Hematopoietic multipotent progenitor cell treated with erythropoietin and hydrocortisone succinate and interleukin-3 and kit ligand, for 6 days (in vitro differentiated cells): ENCODE results near the gene SH3PXD2A.
A peak's percentile ranks its signal among the peaks of the same experiment; 100 is the strongest.
"Not testable (repeated sequence)": the region's sequence is repeated elsewhere in the genome, so short reads cannot be mapped to it uniquely, and the experiment has no call there.

Experiments
- DNase-seq: peaks from one replicate; pipeline ENCODE4 v3.0.0-alpha.2; 2015

Gene SH3PXD2A

GRCh38 chr10:103849212-103849877, 6.0 kb downstream of the SH3PXD2A start:
- no peak for DNase-seq

GRCh38 chr10:103847909-103848468, 7.4 kb downstream of the SH3PXD2A start:
- DNase-seq: peak; percentile 50

- no peak for DNase-seq
Observed at GRCh38 chr10:103847346-103847745, 8.0 kb downstream of the SH3PXD2A start.

- no peak for DNase-seq
Observed at GRCh38 chr10:103845972-103846371, 9.4 kb downstream of the SH3PXD2A start.

- DNase-seq: not testable (repeated sequence)
Observed at GRCh38 chr10:103845346-103845745, 10.0 kb downstream of the SH3PXD2A start.

- DNase-seq: no peak
Observed at GRCh38 chr10:103843854-103844570, 11.4 kb downstream of the SH3PXD2A start.

- no peak for DNase-seq
Observed at GRCh38 chr10:103843045-103843444, 12.3 kb downstream of the SH3PXD2A start.

GRCh38 chr10:103842605-103843004, 12.8 kb downstream of the SH3PXD2A start:
- no peak for DNase-seq

GRCh38 chr10:103841519-103841918, 13.9 kb downstream of the SH3PXD2A start:
- DNase-seq: no peak

- DNase-seq: no peak
Observed at GRCh38 chr10:103840740-103841070, 14.7 kb downstream of the SH3PXD2A start.

GRCh38 chr10:103839872-103840739, 15.3 kb downstream of the SH3PXD2A start:
- DNase-seq: no peak

GRCh38 chr10:103839519-103839871, 15.9 kb downstream of the SH3PXD2A start:
- no peak for DNase-seq

GRCh38 chr10:103838862-103839518, 16.4 kb downstream of the SH3PXD2A start:
- DNase-seq: no peak

- no peak for DNase-seq
Observed at GRCh38 chr10:103838070-103838395, 17.3 kb downstream of the SH3PXD2A start.

GRCh38 chr10:103837370-103838069, 17.9 kb downstream of the SH3PXD2A start:
- no peak for DNase-seq

GRCh38 chr10:103836861-103837260, 18.5 kb downstream of the SH3PXD2A start:
- DNase-seq: no peak

- no peak for DNase-seq
Observed at GRCh38 chr10:103836273-103836672, 19.1 kb downstream of the SH3PXD2A start.

- DNase-seq: no peak
Observed at GRCh38 chr10:103835096-103836050, 20.0 kb downstream of the SH3PXD2A start.

GRCh38 chr10:103834436-103835095, 20.8 kb downstream of the SH3PXD2A start:
- DNase-seq: no peak

GRCh38 chr10:103833731-103834365, 21.5 kb downstream of the SH3PXD2A start:
- DNase-seq: no peak
